ENCODE results near the gene SMIM11. TPM values are rescaled to one million over a fixed set of nuclear protein-coding genes. Genes with fewer than 3 reads are reported as not detected.

The SMIM11 gene
- total RNA-seq, 1 donor from 2014 or later = 2.0 TPM

GRCh38 chr21:34360488-34361241 lies 14.6 kb upstream of the SMIM11 start:
- Mint-ChIP-seq H3K9me3 (ENCODE audit: unreplicated experiment) (no peaks in the 10 kb centered on the region), H3K27ac (ENCODE audit: unreplicated experiment) (no peak overlapping the region), H3K4me3 (ENCODE audit: unreplicated experiment) (no peak overlapping the region), H3K4me1 (ENCODE audit: unreplicated experiment) (peaks cover 3% of the 10 kb centered on the region), H3K27me3 (ENCODE audit: unreplicated experiment) (no peaks in the 10 kb centered on the region), H3K36me3 (ENCODE audit: low read depth, unreplicated experiment) (no peaks in the 10 kb centered on the region)
- DNase-seq (ENCODE audit: low spot score) = no peak
- no peak for TF ChIP-seq CTCF (IDR thresholded peaks at IDR 0.05; ENCODE audit: unreplicated experiment)

- peaks cover 3% of the 10 kb centered on the region for H3K4me1 Mint-ChIP-seq (ENCODE audit: unreplicated experiment)
- H3K36me3 Mint-ChIP-seq (ENCODE audit: low read depth, unreplicated experiment) = no peaks in the 10 kb centered on the region
- H3K27ac Mint-ChIP-seq (ENCODE audit: unreplicated experiment) = no peak overlapping the region
- no peaks in the 10 kb centered on the region for H3K9me3 Mint-ChIP-seq (ENCODE audit: unreplicated experiment)
- no peaks in the 10 kb centered on the region for H3K27me3 Mint-ChIP-seq (ENCODE audit: unreplicated experiment)
- DNase-seq (ENCODE audit: low spot score) = no peak
- TF ChIP-seq CTCF (IDR thresholded peaks at IDR 0.05; ENCODE audit: unreplicated experiment) = peak; percentile 12
- no peak overlapping the region for H3K4me3 Mint-ChIP-seq (ENCODE audit: unreplicated experiment)
Observed at GRCh38 chr21:34362136-34362444, 13.2 kb upstream of the SMIM11 start.

GRCh38 chr21:34362670-34363069 lies 12.6 kb upstream of the SMIM11 start:
- Mint-ChIP-seq H3K36me3 (ENCODE audit: low read depth, unreplicated experiment) (no peaks in the 10 kb centered on the region), H3K9me3 (ENCODE audit: unreplicated experiment) (no peaks in the 10 kb centered on the region), H3K27ac (ENCODE audit: unreplicated experiment) (no peak overlapping the region), H3K4me1 (ENCODE audit: unreplicated experiment) (peaks cover 3% of the 10 kb centered on the region), H3K4me3 (ENCODE audit: unreplicated experiment) (no peak overlapping the region), H3K27me3 (ENCODE audit: unreplicated experiment) (no peaks in the 10 kb centered on the region)
- TF ChIP-seq CTCF (IDR thresholded peaks at IDR 0.05; ENCODE audit: unreplicated experiment) = no peak
- no peak for DNase-seq (ENCODE audit: low spot score)

GRCh38 chr21:34363733-34364132 lies 11.6 kb upstream of the SMIM11 start, which contains the start of gene KCNE2:
KCNE2 (plus strand) TSS chr21:34364006; CDS start chr21:34370479, 6,473 bp downstream.
- Mint-ChIP-seq H3K27me3 (ENCODE audit: unreplicated experiment) (no peaks in the 10 kb centered on the region), H3K4me3 (ENCODE audit: unreplicated experiment) (no peak within 1 kb of the TSS), H3K4me1 (ENCODE audit: unreplicated experiment) (peaks cover 3% of the 10 kb centered on the region), H3K9me3 (ENCODE audit: unreplicated experiment) (no peaks in the 10 kb centered on the region), H3K27ac (ENCODE audit: unreplicated experiment) (no peak within 1 kb of the TSS), H3K36me3 (ENCODE audit: low read depth, unreplicated experiment) (no peaks in the 10 kb centered on the region)
- no peak for TF ChIP-seq CTCF (IDR thresholded peaks at IDR 0.05; ENCODE audit: unreplicated experiment)
- no peak for DNase-seq (ENCODE audit: low spot score)

GRCh38 chr21:34364921-34365320 lies 10.4 kb upstream of the SMIM11 start:
- Mint-ChIP-seq H3K27me3 (ENCODE audit: unreplicated experiment) (no peaks in the 10 kb centered on the region), H3K27ac (ENCODE audit: unreplicated experiment) (no peak overlapping the region), H3K4me1 (ENCODE audit: unreplicated experiment) (peaks cover 3% of the 10 kb centered on the region), H3K9me3 (ENCODE audit: unreplicated experiment) (no peaks in the 10 kb centered on the region), H3K4me3 (ENCODE audit: unreplicated experiment) (no peak overlapping the region), H3K36me3 (ENCODE audit: low read depth, unreplicated experiment) (no peaks in the 10 kb centered on the region)
- TF ChIP-seq CTCF (IDR thresholded peaks at IDR 0.05; ENCODE audit: unreplicated experiment) = no peak
- no peak for DNase-seq (ENCODE audit: low spot score)

All from endothelial cell (in vitro differentiated cells).